Progenitor cell of endocrine pancreas (in vitro differentiated cells): ENCODE results near the gene HSF5. TPM values are rescaled to one million over a fixed set of nuclear protein-coding genes. Genes with fewer than 3 reads are reported as not detected.

Experiments
- DNase-seq: peaks from one replicate; pipeline ENCODE4 v3.0.0; 2021; ENCODE audit warnings: low spot score; ENCODE audit not compliant: unreplicated experiment
- H3K27ac Mint-ChIP-seq: 2 replicates; pipeline ENCODE4 v1.8.0; 2021; ENCODE audit warnings: mild to moderate bottlenecking, moderate library complexity, mixed read lengths
- H3K27me3 Mint-ChIP-seq: 2 replicates; pipeline ENCODE4 v1.8.0; 2021; ENCODE audit warnings: mixed read lengths
- H3K36me3 Mint-ChIP-seq: 2 replicates; pipeline ENCODE4 v1.8.0; 2022; ENCODE audit warnings: mixed read lengths; ENCODE audit not compliant: insufficient read depth
- H3K4me1 Mint-ChIP-seq: 2 replicates; pipeline ENCODE4 v1.8.0; 2021; ENCODE audit warnings: low read depth, mixed read lengths
- H3K4me3 Mint-ChIP-seq: 2 replicates; pipeline ENCODE4 v1.8.0; 2021; ENCODE audit warnings: low read depth, mild to moderate bottlenecking, moderate library complexity, mixed read lengths
- H3K9me3 Mint-ChIP-seq: 2 replicates; pipeline ENCODE4 v1.8.0; 2021; ENCODE audit warnings: low read depth, mixed read lengths
- total RNA-seq: library from RNA; stranded (reverse); gene quantifications from 2 replicates; pipeline ENCODE4 v1.2.1, GENCODE V29; 2021
- TF ChIP-seq, protein P1 (sequence below): fragments of 200-600 bp; sonication (generic); IDR thresholded peaks from one replicate; pipeline ENCODE4 v1.5.0; 2021; ENCODE audit warnings: antibody characterized with exemption, mild to moderate bottlenecking; ENCODE audit not compliant: unreplicated experiment

HSF5 gene
- total RNA-seq, 1 donor from 2014 or later: 0.12 TPM

DNA sequence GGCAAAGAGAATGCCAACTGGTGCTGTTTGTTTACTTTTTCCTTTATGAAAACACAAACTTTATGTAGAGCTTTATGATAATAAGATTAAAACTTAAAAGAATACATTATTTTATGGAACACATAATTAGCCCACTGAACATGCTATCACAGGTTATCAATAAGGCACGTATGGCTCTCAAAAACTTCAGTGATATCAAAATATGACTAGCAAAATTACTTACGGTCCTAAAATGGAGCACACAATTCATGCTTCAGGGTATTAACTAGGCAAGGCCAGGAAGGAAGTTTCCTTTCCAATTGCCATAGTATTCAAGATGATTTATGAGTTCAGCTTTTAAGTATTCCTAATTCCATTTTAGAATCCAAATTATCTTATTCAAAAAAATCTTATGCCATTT lies 74.5 kb downstream of the HSF5 start:
- H3K4me1 Mint-ChIP-seq: peaks cover 48% of the 10 kb centered on the region
- H3K9me3 Mint-ChIP-seq: no peaks in the 10 kb centered on the region
- no peaks in the 10 kb centered on the region for H3K36me3 Mint-ChIP-seq
- no peak overlapping the region for H3K27ac Mint-ChIP-seq
- H3K27me3 Mint-ChIP-seq: no peaks in the 10 kb centered on the region
- TF ChIP-seq, protein P1, sequence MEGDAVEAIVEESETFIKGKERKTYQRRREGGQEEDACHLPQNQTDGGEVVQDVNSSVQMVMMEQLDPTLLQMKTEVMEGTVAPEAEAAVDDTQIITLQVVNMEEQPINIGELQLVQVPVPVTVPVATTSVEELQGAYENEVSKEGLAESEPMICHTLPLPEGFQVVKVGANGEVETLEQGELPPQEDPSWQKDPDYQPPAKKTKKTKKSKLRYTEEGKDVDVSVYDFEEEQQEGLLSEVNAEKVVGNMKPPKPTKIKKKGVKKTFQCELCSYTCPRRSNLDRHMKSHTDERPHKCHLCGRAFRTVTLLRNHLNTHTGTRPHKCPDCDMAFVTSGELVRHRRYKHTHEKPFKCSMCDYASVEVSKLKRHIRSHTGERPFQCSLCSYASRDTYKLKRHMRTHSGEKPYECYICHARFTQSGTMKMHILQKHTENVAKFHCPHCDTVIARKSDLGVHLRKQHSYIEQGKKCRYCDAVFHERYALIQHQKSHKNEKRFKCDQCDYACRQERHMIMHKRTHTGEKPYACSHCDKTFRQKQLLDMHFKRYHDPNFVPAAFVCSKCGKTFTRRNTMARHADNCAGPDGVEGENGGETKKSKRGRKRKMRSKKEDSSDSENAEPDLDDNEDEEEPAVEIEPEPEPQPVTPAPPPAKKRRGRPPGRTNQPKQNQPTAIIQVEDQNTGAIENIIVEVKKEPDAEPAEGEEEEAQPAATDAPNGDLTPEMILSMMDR: no peak
- peak overlapping the region; percentile 96 for H3K4me3 Mint-ChIP-seq
- DNase-seq: no peak

DNA sequence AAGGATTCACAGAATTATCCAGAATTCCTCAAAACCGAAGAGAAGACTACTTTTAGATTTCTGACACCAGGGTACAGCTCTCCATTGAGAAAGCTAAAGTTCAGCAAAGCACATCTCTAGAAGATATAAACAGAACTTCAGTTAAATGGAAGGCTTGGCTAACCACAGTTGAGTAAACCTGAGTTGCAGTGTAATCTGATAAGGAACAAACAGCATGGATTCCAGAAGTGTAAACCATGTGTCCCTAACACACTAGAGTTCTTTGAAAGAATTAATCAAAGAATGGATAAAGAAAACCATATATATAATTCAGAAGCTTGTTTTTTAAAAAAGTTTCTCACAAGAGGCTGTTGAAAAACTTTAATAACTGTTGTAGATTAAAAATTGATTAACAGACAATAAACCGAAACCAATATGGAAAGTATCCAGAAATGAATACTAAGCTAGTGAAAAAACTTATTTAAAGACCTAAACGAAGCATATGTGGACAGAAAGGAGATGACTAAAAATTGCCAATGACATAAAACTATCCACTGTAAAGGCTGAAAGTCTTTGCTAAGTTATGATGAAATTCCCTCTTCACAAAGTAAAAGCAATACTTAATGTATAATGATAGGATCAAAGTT lies 75.1 kb downstream of the HSF5 start:
- DNase-seq: no peak
- TF ChIP-seq, protein P1: no peak
- H3K4me1 Mint-ChIP-seq: peaks cover 48% of the 10 kb centered on the region
- peak overlapping the region; percentile 33 for H3K4me3 Mint-ChIP-seq
- no peaks in the 10 kb centered on the region for H3K9me3 Mint-ChIP-seq
- no peaks in the 10 kb centered on the region for H3K36me3 Mint-ChIP-seq
- no peaks in the 10 kb centered on the region for H3K27me3 Mint-ChIP-seq
- H3K27ac Mint-ChIP-seq: no peak overlapping the region

DNA sequence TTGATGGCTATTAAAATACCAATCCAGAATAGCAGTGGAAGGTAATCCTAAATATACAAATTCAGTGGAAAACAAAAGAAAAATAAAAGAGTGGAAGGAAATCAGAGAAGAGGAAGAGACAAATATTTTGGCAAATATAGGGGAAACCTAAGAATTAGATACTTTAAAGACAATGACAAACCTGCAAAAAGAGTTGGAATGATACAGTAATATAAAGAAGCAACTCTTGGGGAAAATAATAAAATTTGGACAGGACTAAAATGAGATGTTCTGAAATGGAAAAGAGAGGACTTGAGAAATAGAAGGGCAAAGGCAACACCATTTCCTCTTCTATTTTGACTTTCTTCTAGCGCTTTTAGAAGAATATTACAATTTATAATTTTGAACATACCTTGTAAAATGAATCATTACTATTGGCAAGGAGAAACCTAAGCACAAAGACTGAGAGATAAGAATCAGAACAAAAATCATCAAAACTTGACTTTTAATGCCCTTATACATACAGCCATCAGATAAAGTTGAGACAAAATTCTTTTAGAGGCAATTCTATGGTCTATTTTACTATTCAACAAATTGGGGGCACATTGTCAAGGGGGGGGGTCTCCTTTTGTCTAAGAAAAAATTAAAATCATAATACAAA lies 76.0 kb downstream of the HSF5 start:
- H3K4me1 Mint-ChIP-seq: peaks cover 45% of the 10 kb centered on the region
- no peaks in the 10 kb centered on the region for H3K9me3 Mint-ChIP-seq
- no peak overlapping the region for H3K27ac Mint-ChIP-seq
- no peaks in the 10 kb centered on the region for H3K27me3 Mint-ChIP-seq
- no peak overlapping the region for H3K4me3 Mint-ChIP-seq
- DNase-seq: no peak
- TF ChIP-seq, protein P1: no peak
- H3K36me3 Mint-ChIP-seq: no peaks in the 10 kb centered on the region

DNA sequence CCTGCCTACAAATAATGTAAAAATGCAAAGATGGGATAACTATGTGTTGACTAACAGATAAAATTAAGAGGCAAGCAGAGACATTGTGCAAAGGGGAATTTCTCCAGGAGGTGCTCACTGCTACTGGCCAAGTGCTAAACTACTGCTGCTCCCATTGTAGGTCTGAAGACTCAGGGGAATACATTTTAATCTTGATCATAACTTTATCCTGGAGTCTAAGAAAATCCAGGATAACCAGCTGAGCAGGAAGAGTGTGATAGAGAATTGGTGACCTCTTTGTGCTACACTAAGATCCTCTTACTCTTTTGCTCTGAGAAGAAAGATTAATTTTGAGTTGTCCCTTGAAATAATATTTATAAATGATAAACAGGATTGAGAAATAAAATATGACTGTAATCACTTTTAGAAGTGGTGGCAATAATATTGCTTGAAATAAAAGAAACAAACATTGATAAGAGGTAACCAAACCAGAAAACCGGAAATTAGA lies 76.8 kb downstream of the HSF5 start:
- H3K27me3 Mint-ChIP-seq: no peaks in the 10 kb centered on the region
- H3K9me3 Mint-ChIP-seq: no peaks in the 10 kb centered on the region
- H3K27ac Mint-ChIP-seq: peak overlapping the region; percentile 71
- TF ChIP-seq, protein P1: no peak
- no peak overlapping the region for H3K4me3 Mint-ChIP-seq
- peaks cover 44% of the 10 kb centered on the region for H3K4me1 Mint-ChIP-seq
- DNase-seq: no peak
- no peaks in the 10 kb centered on the region for H3K36me3 Mint-ChIP-seq

DNA sequence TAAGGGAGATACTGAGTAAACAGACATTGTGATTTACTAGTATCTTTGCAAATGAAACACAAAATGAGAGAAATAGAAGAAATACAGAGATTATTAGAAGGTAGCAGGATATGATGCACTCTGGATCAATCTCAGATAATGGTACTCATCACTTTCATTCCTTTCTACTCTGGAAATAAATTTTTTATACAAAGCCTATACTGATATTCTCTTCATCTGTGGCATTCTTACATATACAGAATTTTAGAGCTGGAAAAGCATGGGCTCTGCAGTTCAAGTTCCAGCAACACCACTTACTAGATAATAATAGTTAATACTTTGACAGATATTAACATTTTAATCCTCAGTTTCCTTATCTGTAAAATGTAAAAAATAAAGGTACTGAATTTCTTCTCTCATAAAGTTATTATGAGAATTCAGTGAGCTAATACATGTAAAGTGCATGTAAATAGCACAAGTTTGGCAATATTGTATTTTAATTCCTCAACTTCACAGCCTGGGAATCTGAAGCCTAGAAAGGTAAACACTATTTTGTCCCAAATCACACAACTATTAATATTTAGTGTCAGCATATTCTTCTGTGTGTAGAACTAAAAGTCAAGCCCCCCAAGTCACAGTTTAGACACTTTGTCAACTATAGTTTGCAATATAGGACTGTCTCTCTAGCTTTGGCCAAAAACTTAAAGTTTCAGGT lies 77.3 kb downstream of the HSF5 start:
- H3K4me3 Mint-ChIP-seq: no peak overlapping the region
- TF ChIP-seq, protein P1: no peak
- DNase-seq: no peak
- peak overlapping the region; percentile 71 for H3K27ac Mint-ChIP-seq
- no peaks in the 10 kb centered on the region for H3K27me3 Mint-ChIP-seq
- H3K4me1 Mint-ChIP-seq: peaks cover 41% of the 10 kb centered on the region
- no peaks in the 10 kb centered on the region for H3K9me3 Mint-ChIP-seq
- H3K36me3 Mint-ChIP-seq: no peaks in the 10 kb centered on the region
